Liver (tissue), 3 donors: ENCODE measurements around the gene DMRTB1.

Source experiments
- EGR1 ChIP-seq, 2 donors: IDR thresholded peaks; 2 replicates each; pipeline ENCODE4 v1.6.1; 2016 to 2018; ENCODE audit warnings: antibody characterized with exemption in 2 of 2, low read depth in 2 of 2
- FOXA2 ChIP-seq: IDR thresholded peaks from 2 replicates; pipeline ENCODE4 v1.6.1; 2016; ENCODE audit warnings: antibody characterized with exemption
- GABPA ChIP-seq, 2 donors: IDR thresholded peaks in 1 of 2; conservative IDR thresholded peaks in 1 of 2; 2 replicates each; pipeline ENCODE4 v1.6.1; 2016; ENCODE audit warnings: antibody characterized with exemption in 2 of 2, mild to moderate bottlenecking in 1 of 2, moderate library complexity in 1 of 2
- HNF4G ChIP-seq: IDR thresholded peaks from 2 replicates; pipeline ENCODE4 v1.6.1; 2016; ENCODE audit warnings: antibody characterized with exemption
- JUND ChIP-seq, 2 donors: IDR thresholded peaks; 2 replicates each; pipeline ENCODE4 v1.6.1; 2016; ENCODE audit warnings: antibody characterized with exemption in 2 of 2
- NR2F2 ChIP-seq: IDR thresholded peaks from 2 replicates; pipeline ENCODE4 v1.6.1; 2016; ENCODE audit warnings: antibody characterized with exemption
- RXRA ChIP-seq, 2 donors: IDR thresholded peaks; 2 replicates each; pipeline ENCODE4 v1.6.1; 2017 to 2018; ENCODE audit warnings: antibody characterized with exemption in 2 of 2, mild to moderate bottlenecking in 1 of 2
- SP1 ChIP-seq: IDR thresholded peaks from 2 replicates; pipeline ENCODE4 v1.6.1; 2018; ENCODE audit warnings: antibody characterized with exemption, mild to moderate bottlenecking
- TAF1 ChIP-seq: conservative IDR thresholded peaks from 2 replicates; pipeline ENCODE4 v1.6.1; 2016; ENCODE audit warnings: antibody characterized with exemption, mild to moderate bottlenecking
- TF ChIP-seq, protein P1 (sequence below): fragments of 150-350 bp; IDR thresholded peaks from 2 replicates; pipeline ENCODE4 v1.5.1; 2017; ENCODE audit warnings: improper control_type of control experiment, low read depth, low read length; ENCODE audit not compliant: missing input control
- TF ChIP-seq, protein P2 (sequence below): IDR thresholded peaks from 2 replicates; pipeline ENCODE4 v1.6.1; 2016; ENCODE audit warnings: antibody characterized with exemption, mild to moderate bottlenecking
- TF ChIP-seq, protein P3 (sequence below): IDR thresholded peaks from 2 replicates; pipeline ENCODE4 v1.6.1; 2016; ENCODE audit warnings: antibody characterized with exemption
- TF ChIP-seq, protein P4 (sequence below): IDR thresholded peaks from 2 replicates; pipeline ENCODE4 v1.6.1; 2016; ENCODE audit warnings: antibody characterized with exemption
- TF ChIP-seq, protein P5 (sequence below): IDR thresholded peaks from 2 replicates; pipeline ENCODE4 v1.6.1; 2016; ENCODE audit warnings: antibody characterized with exemption
- donor health status: healthy.
- donor health status: healthy.

DNA sequence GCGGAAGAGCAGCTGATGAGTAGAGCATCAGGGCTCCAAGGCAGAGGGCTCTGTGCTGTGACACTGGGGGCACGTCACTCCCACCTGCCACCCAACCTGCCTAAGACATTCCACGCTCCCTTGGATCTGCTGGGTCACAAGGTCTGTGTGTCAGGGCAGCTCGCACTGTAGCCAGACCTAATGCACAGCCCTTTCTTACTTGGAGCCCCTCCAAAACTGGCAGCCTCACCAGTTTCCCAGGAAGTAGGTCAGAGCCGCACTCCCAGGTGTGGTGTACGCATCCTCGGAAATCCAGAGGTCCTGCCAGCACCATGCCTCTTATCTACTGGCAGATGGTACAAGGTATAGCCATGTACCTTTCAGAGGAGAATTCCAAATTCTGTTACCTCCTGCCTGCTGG, 22.3 kb downstream of the DMRTB1 start:
- TF ChIP-seq FOXA2 (no peak), GABPA (IDR thresholded peaks at IDR 0.05 in 1 of 2, conservative IDR thresholded peaks at IDR 0.05 in 1 of 2) (no peak), HNF4G (no peak), NR2F2 (no peak), RXRA (IDR thresholded peaks at IDR 0.05) (no peak), JUND (IDR thresholded peaks at IDR 0.05) (no peak), SP1 (no peak), EGR1 (IDR thresholded peaks at IDR 0.05; ENCODE audit: low read depth in 2 of 2) (no peak), TAF1 (no peak)
- TF ChIP-seq, protein P1, sequence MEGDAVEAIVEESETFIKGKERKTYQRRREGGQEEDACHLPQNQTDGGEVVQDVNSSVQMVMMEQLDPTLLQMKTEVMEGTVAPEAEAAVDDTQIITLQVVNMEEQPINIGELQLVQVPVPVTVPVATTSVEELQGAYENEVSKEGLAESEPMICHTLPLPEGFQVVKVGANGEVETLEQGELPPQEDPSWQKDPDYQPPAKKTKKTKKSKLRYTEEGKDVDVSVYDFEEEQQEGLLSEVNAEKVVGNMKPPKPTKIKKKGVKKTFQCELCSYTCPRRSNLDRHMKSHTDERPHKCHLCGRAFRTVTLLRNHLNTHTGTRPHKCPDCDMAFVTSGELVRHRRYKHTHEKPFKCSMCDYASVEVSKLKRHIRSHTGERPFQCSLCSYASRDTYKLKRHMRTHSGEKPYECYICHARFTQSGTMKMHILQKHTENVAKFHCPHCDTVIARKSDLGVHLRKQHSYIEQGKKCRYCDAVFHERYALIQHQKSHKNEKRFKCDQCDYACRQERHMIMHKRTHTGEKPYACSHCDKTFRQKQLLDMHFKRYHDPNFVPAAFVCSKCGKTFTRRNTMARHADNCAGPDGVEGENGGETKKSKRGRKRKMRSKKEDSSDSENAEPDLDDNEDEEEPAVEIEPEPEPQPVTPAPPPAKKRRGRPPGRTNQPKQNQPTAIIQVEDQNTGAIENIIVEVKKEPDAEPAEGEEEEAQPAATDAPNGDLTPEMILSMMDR: no peak
- TF ChIP-seq, protein P2, sequence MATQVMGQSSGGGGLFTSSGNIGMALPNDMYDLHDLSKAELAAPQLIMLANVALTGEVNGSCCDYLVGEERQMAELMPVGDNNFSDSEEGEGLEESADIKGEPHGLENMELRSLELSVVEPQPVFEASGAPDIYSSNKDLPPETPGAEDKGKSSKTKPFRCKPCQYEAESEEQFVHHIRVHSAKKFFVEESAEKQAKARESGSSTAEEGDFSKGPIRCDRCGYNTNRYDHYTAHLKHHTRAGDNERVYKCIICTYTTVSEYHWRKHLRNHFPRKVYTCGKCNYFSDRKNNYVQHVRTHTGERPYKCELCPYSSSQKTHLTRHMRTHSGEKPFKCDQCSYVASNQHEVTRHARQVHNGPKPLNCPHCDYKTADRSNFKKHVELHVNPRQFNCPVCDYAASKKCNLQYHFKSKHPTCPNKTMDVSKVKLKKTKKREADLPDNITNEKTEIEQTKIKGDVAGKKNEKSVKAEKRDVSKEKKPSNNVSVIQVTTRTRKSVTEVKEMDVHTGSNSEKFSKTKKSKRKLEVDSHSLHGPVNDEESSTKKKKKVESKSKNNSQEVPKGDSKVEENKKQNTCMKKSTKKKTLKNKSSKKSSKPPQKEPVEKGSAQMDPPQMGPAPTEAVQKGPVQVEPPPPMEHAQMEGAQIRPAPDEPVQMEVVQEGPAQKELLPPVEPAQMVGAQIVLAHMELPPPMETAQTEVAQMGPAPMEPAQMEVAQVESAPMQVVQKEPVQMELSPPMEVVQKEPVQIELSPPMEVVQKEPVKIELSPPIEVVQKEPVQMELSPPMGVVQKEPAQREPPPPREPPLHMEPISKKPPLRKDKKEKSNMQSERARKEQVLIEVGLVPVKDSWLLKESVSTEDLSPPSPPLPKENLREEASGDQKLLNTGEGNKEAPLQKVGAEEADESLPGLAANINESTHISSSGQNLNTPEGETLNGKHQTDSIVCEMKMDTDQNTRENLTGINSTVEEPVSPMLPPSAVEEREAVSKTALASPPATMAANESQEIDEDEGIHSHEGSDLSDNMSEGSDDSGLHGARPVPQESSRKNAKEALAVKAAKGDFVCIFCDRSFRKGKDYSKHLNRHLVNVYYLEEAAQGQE: no peak
- TF ChIP-seq, protein P3, sequence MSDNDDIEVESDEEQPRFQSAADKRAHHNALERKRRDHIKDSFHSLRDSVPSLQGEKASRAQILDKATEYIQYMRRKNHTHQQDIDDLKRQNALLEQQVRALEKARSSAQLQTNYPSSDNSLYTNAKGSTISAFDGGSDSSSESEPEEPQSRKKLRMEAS: no peak
- TF ChIP-seq, protein P4, sequence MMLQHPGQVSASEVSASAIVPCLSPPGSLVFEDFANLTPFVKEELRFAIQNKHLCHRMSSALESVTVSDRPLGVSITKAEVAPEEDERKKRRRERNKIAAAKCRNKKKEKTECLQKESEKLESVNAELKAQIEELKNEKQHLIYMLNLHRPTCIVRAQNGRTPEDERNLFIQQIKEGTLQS: no peak
- TF ChIP-seq, protein P5, sequence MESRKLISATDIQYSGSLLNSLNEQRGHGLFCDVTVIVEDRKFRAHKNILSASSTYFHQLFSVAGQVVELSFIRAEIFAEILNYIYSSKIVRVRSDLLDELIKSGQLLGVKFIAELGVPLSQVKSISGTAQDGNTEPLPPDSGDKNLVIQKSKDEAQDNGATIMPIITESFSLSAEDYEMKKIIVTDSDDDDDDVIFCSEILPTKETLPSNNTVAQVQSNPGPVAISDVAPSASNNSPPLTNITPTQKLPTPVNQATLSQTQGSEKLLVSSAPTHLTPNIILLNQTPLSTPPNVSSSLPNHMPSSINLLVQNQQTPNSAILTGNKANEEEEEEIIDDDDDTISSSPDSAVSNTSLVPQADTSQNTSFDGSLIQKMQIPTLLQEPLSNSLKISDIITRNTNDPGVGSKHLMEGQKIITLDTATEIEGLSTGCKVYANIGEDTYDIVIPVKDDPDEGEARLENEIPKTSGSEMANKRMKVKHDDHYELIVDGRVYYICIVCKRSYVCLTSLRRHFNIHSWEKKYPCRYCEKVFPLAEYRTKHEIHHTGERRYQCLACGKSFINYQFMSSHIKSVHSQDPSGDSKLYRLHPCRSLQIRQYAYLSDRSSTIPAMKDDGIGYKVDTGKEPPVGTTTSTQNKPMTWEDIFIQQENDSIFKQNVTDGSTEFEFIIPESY: no peak
